ENCODE results near the gene INSRR. TPM values are rescaled to one million over a fixed set of nuclear protein-coding genes. Genes with fewer than 3 reads are reported as not detected.

Gene INSRR
- total RNA-seq, 1 donor from 2014 or later = 2.9 TPM

GRCh38 chr1:156804026-156804425 is 54.9 kb downstream of the INSRR start:
- no peak for TF ChIP-seq CTCF (IDR thresholded peaks at IDR 0.05)
- Histone ChIP-seq H3K9me3 (no peaks in the 10 kb centered on the region), H3K4me1 (no peaks in the 10 kb centered on the region), H3K27ac (no peak overlapping the region), H3K27me3 (no peaks in the 10 kb centered on the region), H3K36me3 (peaks cover 18 to 28% of the 10 kb centered on the region in 2 donors), H3K4me3 (no peak overlapping the region)
- DNase-seq (ENCODE audit: low spot score in 2 of 2) = no peak
- intact Hi-C loops (cut with DNase I) = no loop called here

- no peak for DNase-seq (ENCODE audit: low spot score in 2 of 2)
- Histone ChIP-seq H3K27me3 (no peaks in the 10 kb centered on the region), H3K27ac (no peak overlapping the region), H3K9me3 (no peaks in the 10 kb centered on the region), H3K4me1 (no peaks in the 10 kb centered on the region), H3K4me3 (no peak overlapping the region), H3K36me3 (peaks cover 19 to 35% of the 10 kb centered on the region in 2 donors)
- TF ChIP-seq CTCF (IDR thresholded peaks at IDR 0.05) = no peak
- intact Hi-C loops (cut with DNase I) = no loop called here
Observed at GRCh38 chr1:156803086-156803851, 55.6 kb downstream of the INSRR start.

- H3K9me3 ChIP-seq = no peaks in the 10 kb centered on the region
- H3K27ac ChIP-seq = no peak overlapping the region
- no peak overlapping the region for H3K4me3 ChIP-seq
- intact Hi-C loops (cut with DNase I) = no loop called here
- H3K36me3 ChIP-seq = peaks cover 27 to 43% of the 10 kb centered on the region in 2 donors
- no peaks in the 10 kb centered on the region for H3K27me3 ChIP-seq
- DNase-seq (ENCODE audit: low spot score in 2 of 2) = no peak
- no peak for TF ChIP-seq CTCF (IDR thresholded peaks at IDR 0.05)
- no peaks in the 10 kb centered on the region for H3K4me1 ChIP-seq
Observed at GRCh38 chr1:156802421-156802935, 56.4 kb downstream of the INSRR start.

- Histone ChIP-seq H3K27ac (no peak overlapping the region), H3K4me3 (no peak overlapping the region), H3K9me3 (no peaks in the 10 kb centered on the region), H3K27me3 (no peaks in the 10 kb centered on the region), H3K36me3 (peaks cover 32 to 52% of the 10 kb centered on the region in 2 donors), H3K4me1 (no peaks in the 10 kb centered on the region)
- no peak for DNase-seq (ENCODE audit: low spot score in 2 of 2)
- TF ChIP-seq CTCF (IDR thresholded peaks at IDR 0.05) = no peak
- intact Hi-C loops (cut with DNase I) = no loop called here
Observed at GRCh38 chr1:156801409-156802121, 57.4 kb downstream of the INSRR start.

- Histone ChIP-seq H3K4me3 (no peak overlapping the region), H3K27ac (no peak overlapping the region), H3K27me3 (no peaks in the 10 kb centered on the region), H3K36me3 (peaks cover 65 to 94% of the 10 kb centered on the region in 2 donors), H3K9me3 (no peaks in the 10 kb centered on the region), H3K4me1 (no peaks in the 10 kb centered on the region)
- intact Hi-C loops (cut with DNase I) = no loop called here
- peak; percentile 42 to 51 (median 49) for TF ChIP-seq CTCF (IDR thresholded peaks at IDR 0.05)
- peak in 1 of 2 donors; percentile 64 for DNase-seq (ENCODE audit: low spot score in 2 of 2)
Observed at GRCh38 chr1:156797212-156797871, 61.6 kb downstream of the INSRR start.
